Stimulated activated CD4-positive, alpha-beta T cell treated with anti-CD3 and anti-CD28 coated beads, Interleukin-4, amount 100 ng/mL, for 24 hours (primary cell): ENCODE data around the gene PHTF1.

Source experiments
- DNase-seq: peaks from one replicate; pipeline ENCODE4 v3.0.0-alpha.2; 2020

Gene PHTF1

GRCh38 chr1:113714606-113715269, 44.5 kb downstream of the PHTF1 start:
- no peak for DNase-seq

GRCh38 chr1:113701429-113701828, 57.9 kb downstream of the PHTF1 start:
- DNase-seq = no peak

GRCh38 chr1:113694910-113695309, 64.4 kb downstream of the PHTF1 start:
- DNase-seq = no peak

- DNase-seq = no peak
Observed at GRCh38 chr1:113692824-113693431, 66.4 kb downstream of the PHTF1 start.

- no peak for DNase-seq
Observed at GRCh38 chr1:113692342-113692741, 66.9 kb downstream of the PHTF1 start.

- DNase-seq = no peak
Observed at GRCh38 chr1:113691184-113691583, 68.1 kb downstream of the PHTF1 start.

GRCh38 chr1:113686891-113687618, 72.2 kb downstream of the PHTF1 start:
- DNase-seq = no peak

- no peak for DNase-seq
Observed at GRCh38 chr1:113684153-113684541, 75.1 kb downstream of the PHTF1 start.

GRCh38 chr1:113683384-113684152, 75.7 kb downstream of the PHTF1 start:
- DNase-seq = no peak

GRCh38 chr1:113681596-113682337, 77.5 kb downstream of the PHTF1 start:
- DNase-seq = no peak

- no peak for DNase-seq
Observed at GRCh38 chr1:113678159-113678469, 81.2 kb downstream of the PHTF1 start.

- no peak for DNase-seq
Observed at GRCh38 chr1:113677250-113678158, 81.8 kb downstream of the PHTF1 start.

- no peak for DNase-seq
Observed at GRCh38 chr1:113676524-113676923, 82.8 kb downstream of the PHTF1 start.

- DNase-seq = no peak
Observed at GRCh38 chr1:113675302-113675701, 84.0 kb downstream of the PHTF1 start.

GRCh38 chr1:113674591-113674990, 84.7 kb downstream of the PHTF1 start:
- DNase-seq = no peak

- no peak for DNase-seq
Observed at GRCh38 chr1:113672491-113672890, 86.8 kb downstream of the PHTF1 start.

GRCh38 chr1:113670650-113671049, 88.6 kb downstream of the PHTF1 start:
- DNase-seq = no peak

GRCh38 chr1:113669988-113670387, 89.3 kb downstream of the PHTF1 start:
- no peak for DNase-seq

- DNase-seq = no peak
Observed at GRCh38 chr1:113666126-113666525, 93.2 kb downstream of the PHTF1 start.

GRCh38 chr1:113665071-113665470, 94.2 kb downstream of the PHTF1 start:
- DNase-seq = no peak

GRCh38 chr1:113663165-113663951, 95.9 kb downstream of the PHTF1 start:
- DNase-seq = no peak
